Activated T-cell treated with anti-CD3 and anti-CD28 coated beads for 48 hours (primary cell): ENCODE results near the gene MCL1.
A peak's percentile ranks its signal among the peaks of the same experiment; 100 is the strongest.
"Not testable (repeated sequence)": the region's sequence is repeated elsewhere in the genome, so short reads cannot be mapped to it uniquely, and the experiment has no call there.

Source experiments
- DNase-seq: peaks from one replicate; pipeline ENCODE4 v3.0.0-alpha.2; 2020; ENCODE audit warnings: low read depth

Gene MCL1

GRCh38 chr1:150568594-150568966, 10.8 kb downstream of the MCL1 start:
- no peak for DNase-seq

- peak; percentile 51 for DNase-seq
These were observed 11.5 kb downstream of the MCL1 start for GRCh38 chr1:150567717-150568593.

- peak; percentile 41 for DNase-seq
These were observed 12.1 kb downstream of the MCL1 start for GRCh38 chr1:150567341-150567716.

- no peak for DNase-seq
These were observed 12.6 kb downstream of the MCL1 start for GRCh38 chr1:150566589-150567340.

GRCh38 chr1:150565240-150565991, 14.0 kb downstream of the MCL1 start:
- DNase-seq: not testable (repeated sequence)

GRCh38 chr1:150564051-150564991, 15.1 kb downstream of the MCL1 start:
- no peak for DNase-seq

- DNase-seq: no peak
These were observed 15.9 kb downstream of the MCL1 start for GRCh38 chr1:150563340-150564038.

GRCh38 chr1:150562446-150563339, 16.7 kb downstream of the MCL1 start:
- DNase-seq: peak; percentile 59

- peak; percentile 88 for DNase-seq
These were observed 17.4 kb downstream of the MCL1 start for GRCh38 chr1:150561974-150562445.

GRCh38 chr1:150561254-150561973, 18.0 kb downstream of the MCL1 start:
- peak; percentile 71 for DNase-seq

GRCh38 chr1:150560576-150561253, 18.7 kb downstream of the MCL1 start:
- DNase-seq: peak; percentile 84

GRCh38 chr1:150560011-150560438, 19.4 kb downstream of the MCL1 start:
- peak; percentile 67 for DNase-seq

GRCh38 chr1:150559656-150560010, 19.8 kb downstream of the MCL1 start:
- no peak for DNase-seq

- no peak for DNase-seq
These were observed 20.4 kb downstream of the MCL1 start for GRCh38 chr1:150558761-150559655.

GRCh38 chr1:150558303-150558704, 21.1 kb downstream of the MCL1 start:
- no peak for DNase-seq

- no peak for DNase-seq
These were observed 21.6 kb downstream of the MCL1 start for GRCh38 chr1:150557813-150558212.

- DNase-seq: no peak
These were observed 22.3 kb downstream of the MCL1 start for GRCh38 chr1:150557065-150557600.
